Vagina (tissue), 2 donors: Measurements from ENCODE around the gene SVEP1.

Experiments
- POLR2A ChIP-seq, 2 donors: fragments of 450-650 bp; IDR thresholded peaks; one replicate each; pipeline ENCODE4 v1.6.1; 2017; ENCODE audit warnings: antibody characterized with exemption in 2 of 2, mild to moderate bottlenecking in 2 of 2, moderate library complexity in 2 of 2
- TF ChIP-seq, protein P1 (sequence below), 3 experiments: fragments of 450-650 bp in 2 of 3; fragments of 200-600 bp in 1 of 3; sonication (generic) in 1 of 3; IDR thresholded peaks; one replicate each; pipeline ENCODE4 v1.5.1; 2017 to 2019; ENCODE audit warnings: antibody characterized with exemption in 3 of 3, mild to moderate bottlenecking in 2 of 3, moderate library complexity in 2 of 3

GRCh38 chr9:110320651-110321445, 258.7 kb downstream of the SVEP1 start:
- TF ChIP-seq, protein P1, sequence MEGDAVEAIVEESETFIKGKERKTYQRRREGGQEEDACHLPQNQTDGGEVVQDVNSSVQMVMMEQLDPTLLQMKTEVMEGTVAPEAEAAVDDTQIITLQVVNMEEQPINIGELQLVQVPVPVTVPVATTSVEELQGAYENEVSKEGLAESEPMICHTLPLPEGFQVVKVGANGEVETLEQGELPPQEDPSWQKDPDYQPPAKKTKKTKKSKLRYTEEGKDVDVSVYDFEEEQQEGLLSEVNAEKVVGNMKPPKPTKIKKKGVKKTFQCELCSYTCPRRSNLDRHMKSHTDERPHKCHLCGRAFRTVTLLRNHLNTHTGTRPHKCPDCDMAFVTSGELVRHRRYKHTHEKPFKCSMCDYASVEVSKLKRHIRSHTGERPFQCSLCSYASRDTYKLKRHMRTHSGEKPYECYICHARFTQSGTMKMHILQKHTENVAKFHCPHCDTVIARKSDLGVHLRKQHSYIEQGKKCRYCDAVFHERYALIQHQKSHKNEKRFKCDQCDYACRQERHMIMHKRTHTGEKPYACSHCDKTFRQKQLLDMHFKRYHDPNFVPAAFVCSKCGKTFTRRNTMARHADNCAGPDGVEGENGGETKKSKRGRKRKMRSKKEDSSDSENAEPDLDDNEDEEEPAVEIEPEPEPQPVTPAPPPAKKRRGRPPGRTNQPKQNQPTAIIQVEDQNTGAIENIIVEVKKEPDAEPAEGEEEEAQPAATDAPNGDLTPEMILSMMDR (IDR thresholded peaks at IDR 0.05): no peak
- no peak for TF ChIP-seq POLR2A (IDR thresholded peaks at IDR 0.05)
